ENCODE data around the gene SLC6A17.

The SLC6A17 gene

GRCh38 chr1:110123224-110123623 lies 27.1 kb upstream of the SLC6A17 start:
- no peak overlapping the region for H3K27ac Mint-ChIP-seq
- no peak overlapping the region for H3K4me3 Mint-ChIP-seq
- peaks cover 14% of the 10 kb centered on the region for H3K9me3 Mint-ChIP-seq
- peaks cover 5% of the 10 kb centered on the region for H3K36me3 Mint-ChIP-seq (ENCODE audit: low read depth)
- H3K4me1 Mint-ChIP-seq (ENCODE audit: low read depth), result no peaks in the 10 kb centered on the region
- no peak for DNase-seq (ENCODE audit: low spot score)
- peaks cover 11% of the 10 kb centered on the region for H3K27me3 Mint-ChIP-seq (ENCODE audit: low read depth)

GRCh38 chr1:110125810-110126209 lies 24.5 kb upstream of the SLC6A17 start:
- DNase-seq (ENCODE audit: low spot score), result no peak
- Mint-ChIP-seq H3K27ac (no peak overlapping the region), H3K4me3 (no peak overlapping the region), H3K27me3 (ENCODE audit: low read depth) (peaks cover 31% of the 10 kb centered on the region), H3K9me3 (peaks cover 7% of the 10 kb centered on the region), H3K36me3 (ENCODE audit: low read depth) (no peaks in the 10 kb centered on the region), H3K4me1 (ENCODE audit: low read depth) (no peaks in the 10 kb centered on the region)

- no peaks in the 10 kb centered on the region for H3K9me3 Mint-ChIP-seq
- peaks cover 45% of the 10 kb centered on the region for H3K27me3 Mint-ChIP-seq (ENCODE audit: low read depth)
- H3K27ac Mint-ChIP-seq, result no peak overlapping the region
- no peaks in the 10 kb centered on the region for H3K4me1 Mint-ChIP-seq (ENCODE audit: low read depth)
- DNase-seq (ENCODE audit: low spot score), result no peak
- no peaks in the 10 kb centered on the region for H3K36me3 Mint-ChIP-seq (ENCODE audit: low read depth)
- H3K4me3 Mint-ChIP-seq, result no peak overlapping the region
These were observed 20.1 kb upstream of the SLC6A17 start for GRCh38 chr1:110130113-110130591.

GRCh38 chr1:110130989-110131388 lies 19.3 kb upstream of the SLC6A17 start:
- Mint-ChIP-seq H3K36me3 (ENCODE audit: low read depth) (no peaks in the 10 kb centered on the region), H3K4me3 (no peak overlapping the region), H3K4me1 (ENCODE audit: low read depth) (no peaks in the 10 kb centered on the region), H3K27ac (no peak overlapping the region), H3K27me3 (ENCODE audit: low read depth) (peaks cover 49% of the 10 kb centered on the region), H3K9me3 (no peaks in the 10 kb centered on the region)
- DNase-seq (ENCODE audit: low spot score), result no peak

- Mint-ChIP-seq H3K9me3 (no peaks in the 10 kb centered on the region), H3K4me1 (ENCODE audit: low read depth) (peaks cover 7% of the 10 kb centered on the region), H3K27ac (no peak overlapping the region), H3K36me3 (ENCODE audit: low read depth) (no peaks in the 10 kb centered on the region), H3K27me3 (ENCODE audit: low read depth) (peaks cover 63% of the 10 kb centered on the region), H3K4me3 (no peak overlapping the region)
- no peak for DNase-seq (ENCODE audit: low spot score)
These were observed 17.6 kb upstream of the SLC6A17 start for GRCh38 chr1:110132682-110133081.

- no peak overlapping the region for H3K4me3 Mint-ChIP-seq
- no peak for DNase-seq (ENCODE audit: low spot score)
- H3K9me3 Mint-ChIP-seq, result no peaks in the 10 kb centered on the region
- no peaks in the 10 kb centered on the region for H3K36me3 Mint-ChIP-seq (ENCODE audit: low read depth)
- H3K4me1 Mint-ChIP-seq (ENCODE audit: low read depth), result peaks cover 7% of the 10 kb centered on the region
- H3K27ac Mint-ChIP-seq, result no peak overlapping the region
- peaks cover 66% of the 10 kb centered on the region for H3K27me3 Mint-ChIP-seq (ENCODE audit: low read depth)
These were observed 16.9 kb upstream of the SLC6A17 start for GRCh38 chr1:110133436-110133835.

- H3K4me1 Mint-ChIP-seq (ENCODE audit: low read depth), result peaks cover 7% of the 10 kb centered on the region
- no peaks in the 10 kb centered on the region for H3K36me3 Mint-ChIP-seq (ENCODE audit: low read depth)
- H3K27me3 Mint-ChIP-seq (ENCODE audit: low read depth), result peaks cover 67% of the 10 kb centered on the region
- no peaks in the 10 kb centered on the region for H3K9me3 Mint-ChIP-seq
- no peak overlapping the region for H3K4me3 Mint-ChIP-seq
- H3K27ac Mint-ChIP-seq, result no peak overlapping the region
- no peak for DNase-seq (ENCODE audit: low spot score)
These were observed 16.2 kb upstream of the SLC6A17 start for GRCh38 chr1:110134050-110134595.

- no peak overlapping the region for H3K27ac Mint-ChIP-seq
These were observed 15.0 kb upstream of the SLC6A17 start for GRCh38 chr1:110135246-110135645.

GRCh38 chr1:110135666-110136065 lies 14.6 kb upstream of the SLC6A17 start:
- Mint-ChIP-seq H3K9me3 (no peaks in the 10 kb centered on the region), H3K36me3 (ENCODE audit: low read depth) (no peaks in the 10 kb centered on the region), H3K27me3 (ENCODE audit: low read depth) (peaks cover 59% of the 10 kb centered on the region), H3K4me1 (ENCODE audit: low read depth) (peaks cover 7% of the 10 kb centered on the region), H3K27ac (no peak overlapping the region), H3K4me3 (no peak overlapping the region)
- DNase-seq (ENCODE audit: low spot score), result no peak

More at GRCh38 chr1:110135246-110135645, 15.0 kb upstream of the SLC6A17 start:
- Mint-ChIP-seq H3K27me3 (ENCODE audit: low read depth) (peaks cover 61% of the 10 kb centered on the region), H3K4me3 (no peak overlapping the region), H3K4me1 (ENCODE audit: low read depth) (peaks cover 7% of the 10 kb centered on the region), H3K36me3 (ENCODE audit: low read depth) (no peaks in the 10 kb centered on the region), H3K9me3 (no peaks in the 10 kb centered on the region)
- DNase-seq (ENCODE audit: low spot score), result no peak

- Mint-ChIP-seq H3K4me1 (ENCODE audit: low read depth) (peaks cover 7% of the 10 kb centered on the region), H3K4me3 (no peak overlapping the region), H3K27me3 (ENCODE audit: low read depth) (peaks cover 55% of the 10 kb centered on the region), H3K36me3 (ENCODE audit: low read depth) (no peaks in the 10 kb centered on the region), H3K27ac (no peak overlapping the region), H3K9me3 (no peaks in the 10 kb centered on the region)
- DNase-seq (ENCODE audit: low spot score), result no peak
These were observed 13.4 kb upstream of the SLC6A17 start for GRCh38 chr1:110136911-110137310.

GRCh38 chr1:110138956-110139355 lies 11.3 kb upstream of the SLC6A17 start:
- Mint-ChIP-seq H3K27me3 (ENCODE audit: low read depth) (peaks cover 52% of the 10 kb centered on the region), H3K27ac (no peak overlapping the region)

GRCh38 chr1:110144366-110144765 lies 5.9 kb upstream of the SLC6A17 start:
- Mint-ChIP-seq H3K27ac (no peak overlapping the region), H3K27me3 (ENCODE audit: low read depth) (peaks cover 25% of the 10 kb centered on the region), H3K9me3 (no peaks in the 10 kb centered on the region), H3K36me3 (ENCODE audit: low read depth) (no peaks in the 10 kb centered on the region), H3K4me1 (ENCODE audit: low read depth) (no peaks in the 10 kb centered on the region), H3K4me3 (no peak overlapping the region)
- no peak for DNase-seq (ENCODE audit: low spot score)

More at GRCh38 chr1:110138956-110139355, 11.3 kb upstream of the SLC6A17 start:
- H3K4me1 Mint-ChIP-seq (ENCODE audit: low read depth), result peaks cover 7% of the 10 kb centered on the region
- no peaks in the 10 kb centered on the region for H3K36me3 Mint-ChIP-seq (ENCODE audit: low read depth)
- DNase-seq (ENCODE audit: low spot score), result no peak
- H3K9me3 Mint-ChIP-seq, result no peaks in the 10 kb centered on the region
- no peak overlapping the region for H3K4me3 Mint-ChIP-seq

GRCh38 chr1:110148961-110149360 lies 1.3 kb upstream of the SLC6A17 start:
- H3K4me3 Mint-ChIP-seq, result no peak overlapping the region
- H3K27ac Mint-ChIP-seq, result no peak overlapping the region
- no peaks in the 10 kb centered on the region for H3K4me1 Mint-ChIP-seq (ENCODE audit: low read depth)
- peaks cover 30% of the 10 kb centered on the region for H3K27me3 Mint-ChIP-seq (ENCODE audit: low read depth)
- no peak for DNase-seq (ENCODE audit: low spot score)
- H3K36me3 Mint-ChIP-seq (ENCODE audit: low read depth), result no peaks in the 10 kb centered on the region
- H3K9me3 Mint-ChIP-seq, result no peaks in the 10 kb centered on the region

GRCh38 chr1:110151175-110151669 lies 928 bp downstream of the SLC6A17 start:
- H3K4me3 Mint-ChIP-seq, result no peak overlapping the region
- DNase-seq (ENCODE audit: low spot score), result no peak
- H3K9me3 Mint-ChIP-seq, result no peaks in the 10 kb centered on the region
- no peaks in the 10 kb centered on the region for H3K4me1 Mint-ChIP-seq (ENCODE audit: low read depth)
- H3K27me3 Mint-ChIP-seq (ENCODE audit: low read depth), result peaks cover 27% of the 10 kb centered on the region
- no peak overlapping the region for H3K27ac Mint-ChIP-seq
- no peaks in the 10 kb centered on the region for H3K36me3 Mint-ChIP-seq (ENCODE audit: low read depth)
